ENCODE results near the gene PNKP. TPM values are rescaled to one million over a fixed set of nuclear protein-coding genes. Genes with fewer than 3 reads are reported as not detected.

Gene PNKP
- total RNA-seq, 1 donor from 2014 or later: 83.2 TPM

DNA sequence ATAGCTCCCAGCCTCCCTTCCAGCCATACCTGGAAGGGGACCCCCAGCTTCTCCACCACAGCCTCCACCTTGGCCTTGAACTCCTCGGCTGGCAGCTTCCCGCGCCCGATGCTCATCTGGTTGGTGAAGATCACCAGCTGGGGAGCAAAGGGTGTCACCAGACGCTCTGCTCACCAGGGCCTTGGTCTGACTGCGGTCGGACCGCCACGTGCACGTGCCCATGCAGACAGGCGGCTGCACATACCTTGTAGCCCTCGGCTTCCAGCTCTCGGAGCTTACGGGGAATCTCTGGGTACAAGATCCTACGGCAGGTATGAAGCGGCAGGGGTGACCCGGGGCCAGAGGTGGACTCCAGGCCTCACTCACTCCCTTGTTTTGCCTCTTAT is 3.4 kb downstream of the PNKP start:
- Histone ChIP-seq H3K36me3 (peaks cover 50% of the 10 kb centered on the region), H3K27me3 (no peaks in the 10 kb centered on the region), H3K4me1 (peaks cover 25% of the 10 kb centered on the region), H3K27ac (no peak overlapping the region), H3K9me3 (no peaks in the 10 kb centered on the region), H3K4me3 (no peak overlapping the region)
- DNase-seq: no peak
- ATAC-seq: no peak
- intact Hi-C loops (cut with DNase I): no loop called here
- TF ChIP-seq, protein P1, sequence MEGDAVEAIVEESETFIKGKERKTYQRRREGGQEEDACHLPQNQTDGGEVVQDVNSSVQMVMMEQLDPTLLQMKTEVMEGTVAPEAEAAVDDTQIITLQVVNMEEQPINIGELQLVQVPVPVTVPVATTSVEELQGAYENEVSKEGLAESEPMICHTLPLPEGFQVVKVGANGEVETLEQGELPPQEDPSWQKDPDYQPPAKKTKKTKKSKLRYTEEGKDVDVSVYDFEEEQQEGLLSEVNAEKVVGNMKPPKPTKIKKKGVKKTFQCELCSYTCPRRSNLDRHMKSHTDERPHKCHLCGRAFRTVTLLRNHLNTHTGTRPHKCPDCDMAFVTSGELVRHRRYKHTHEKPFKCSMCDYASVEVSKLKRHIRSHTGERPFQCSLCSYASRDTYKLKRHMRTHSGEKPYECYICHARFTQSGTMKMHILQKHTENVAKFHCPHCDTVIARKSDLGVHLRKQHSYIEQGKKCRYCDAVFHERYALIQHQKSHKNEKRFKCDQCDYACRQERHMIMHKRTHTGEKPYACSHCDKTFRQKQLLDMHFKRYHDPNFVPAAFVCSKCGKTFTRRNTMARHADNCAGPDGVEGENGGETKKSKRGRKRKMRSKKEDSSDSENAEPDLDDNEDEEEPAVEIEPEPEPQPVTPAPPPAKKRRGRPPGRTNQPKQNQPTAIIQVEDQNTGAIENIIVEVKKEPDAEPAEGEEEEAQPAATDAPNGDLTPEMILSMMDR (IDR thresholded peaks at IDR 0.05): no peak

DNA sequence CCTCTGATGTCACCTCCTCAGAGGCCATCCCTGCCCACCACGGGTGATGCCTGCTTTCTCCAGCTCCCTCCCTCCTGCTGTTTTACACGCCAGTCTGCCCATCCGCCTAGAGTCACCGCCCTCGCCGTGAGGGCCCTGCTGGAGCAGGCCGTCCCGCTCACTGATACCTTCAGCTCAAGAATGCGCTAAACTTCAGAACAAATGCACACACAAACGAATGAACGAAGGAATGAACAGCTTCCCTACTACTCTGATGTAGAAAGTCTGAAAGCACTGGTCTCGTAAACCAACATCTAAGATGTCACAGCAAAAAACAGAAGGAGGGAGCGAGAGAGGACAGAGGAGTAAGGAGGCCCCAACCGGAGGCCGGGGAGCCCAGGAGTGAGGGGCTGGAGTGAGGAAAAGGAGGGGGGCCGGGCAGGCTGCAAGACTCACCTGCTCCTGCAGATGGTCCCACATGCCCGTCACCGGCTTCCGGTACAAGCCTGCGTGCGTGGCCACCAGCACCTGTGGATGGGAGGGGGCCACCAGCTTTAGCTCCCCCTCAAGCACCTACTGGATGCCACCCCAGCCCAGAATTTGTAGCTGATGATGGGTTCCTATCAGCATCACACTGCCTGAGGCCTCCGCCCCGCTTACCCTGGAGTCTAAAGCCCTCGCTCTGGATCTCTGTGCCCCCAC is 4.0 kb downstream of the PNKP start:
- H3K27ac ChIP-seq: no peak overlapping the region
- no peaks in the 10 kb centered on the region for H3K27me3 ChIP-seq
- H3K4me1 ChIP-seq: peaks cover 19% of the 10 kb centered on the region
- DNase-seq (no peak), ATAC-seq (no peak)
- H3K4me3 ChIP-seq: no peak overlapping the region
- no peaks in the 10 kb centered on the region for H3K9me3 ChIP-seq
- TF ChIP-seq, protein P1 (IDR thresholded peaks at IDR 0.05): no peak
- intact Hi-C loops (cut with DNase I): no loop called here
- H3K36me3 ChIP-seq: peaks cover 55% of the 10 kb centered on the region

DNA sequence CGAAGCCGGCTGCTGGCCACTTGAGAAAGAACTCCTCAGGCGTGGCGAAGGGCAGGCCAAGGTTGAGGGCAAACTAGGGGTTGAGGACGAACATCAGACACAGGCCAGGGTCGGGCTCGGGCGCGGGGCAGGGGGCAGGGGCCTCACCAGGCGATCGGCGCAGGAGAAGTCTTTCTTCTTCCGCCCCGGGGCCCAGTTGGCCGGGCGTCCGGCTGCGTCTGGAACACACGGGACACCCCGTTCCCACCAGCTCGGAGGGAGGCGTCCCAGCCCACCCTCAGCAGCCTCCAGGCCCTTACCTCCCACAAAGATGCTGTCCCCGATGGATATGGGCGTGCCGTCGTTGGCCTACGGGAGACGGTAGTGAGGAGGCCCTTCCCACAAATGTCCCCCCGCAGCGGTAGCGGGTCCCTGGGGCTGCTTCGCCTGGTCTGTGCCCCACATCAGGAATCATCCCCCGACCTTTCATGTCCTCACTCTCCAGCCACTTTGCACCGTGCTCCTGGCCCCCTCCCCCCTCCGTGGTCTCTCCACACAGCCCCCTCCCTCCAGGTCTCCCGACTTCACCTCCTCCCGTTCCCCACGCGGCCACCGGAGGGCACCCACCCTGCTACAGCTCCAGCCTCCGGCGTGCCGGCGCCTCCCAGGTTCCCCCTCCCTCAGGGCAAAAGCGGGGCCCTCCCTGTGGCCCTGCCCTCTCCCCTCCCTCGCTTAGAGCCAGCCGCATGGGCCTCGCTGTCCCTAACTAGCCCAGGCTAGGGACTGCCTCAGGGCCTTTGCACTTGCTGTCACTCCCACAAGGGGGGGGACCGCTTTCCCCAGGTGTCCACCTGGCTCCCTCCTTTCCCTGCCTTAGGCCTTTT is 4.8 kb downstream of the PNKP start:
- TF ChIP-seq, protein P1 (IDR thresholded peaks at IDR 0.05): no peak
- H3K4me3 ChIP-seq: no peak overlapping the region
- intact Hi-C loops (cut with DNase I): no loop called here
- ATAC-seq: no peak
- peak; percentile 70 for DNase-seq
- peaks cover 63% of the 10 kb centered on the region for H3K36me3 ChIP-seq
- no peaks in the 10 kb centered on the region for H3K27me3 ChIP-seq
- no peak overlapping the region for H3K27ac ChIP-seq
- peaks cover 13% of the 10 kb centered on the region for H3K4me1 ChIP-seq
- H3K9me3 ChIP-seq: no peaks in the 10 kb centered on the region

DNA sequence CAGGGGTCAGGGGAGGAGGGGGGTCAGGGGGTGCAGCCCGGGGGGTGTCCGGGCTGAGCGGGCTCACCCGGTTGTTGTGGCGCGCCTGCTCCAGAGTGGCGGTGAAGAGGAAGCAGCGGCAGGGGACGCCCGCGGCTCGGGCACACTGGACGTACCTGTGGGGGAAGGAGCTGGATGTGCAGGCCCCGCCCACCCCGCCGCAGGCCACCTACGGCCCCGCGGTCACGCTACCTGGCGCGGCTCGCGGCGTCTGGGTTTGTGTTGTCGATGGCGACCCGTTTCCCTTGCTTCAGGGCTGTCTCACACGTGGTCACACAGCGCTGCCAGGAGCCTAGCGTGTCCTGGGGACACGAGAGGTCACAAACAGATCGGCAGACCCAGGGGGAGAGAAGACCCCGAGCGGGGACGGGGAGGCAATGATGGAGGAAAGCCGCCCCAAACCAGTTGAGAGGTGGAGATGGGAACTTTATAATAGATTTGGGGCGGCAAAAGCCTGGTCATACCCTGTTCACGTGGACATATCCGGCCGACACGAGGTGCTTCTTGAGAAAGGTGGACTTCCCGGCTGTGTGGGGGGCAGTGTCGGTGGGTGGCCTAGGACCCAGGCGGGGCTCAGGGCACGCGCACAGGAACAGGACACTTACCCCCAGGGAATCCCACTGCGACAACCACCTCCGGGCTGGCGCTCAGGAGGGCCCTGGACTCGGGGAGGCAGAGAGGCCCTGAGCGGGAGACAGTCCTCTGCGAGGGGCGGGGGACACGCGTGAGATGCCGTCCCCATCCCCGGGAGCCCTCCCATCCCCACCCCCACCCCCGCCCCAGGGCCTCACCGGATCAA is 5.6 kb downstream of the PNKP start:
- no peaks in the 10 kb centered on the region for H3K27me3 ChIP-seq
- DNase-seq (no peak), ATAC-seq (no peak)
- TF ChIP-seq, protein P1 (IDR thresholded peaks at IDR 0.05): no peak
- no peak overlapping the region for H3K4me3 ChIP-seq
- H3K4me1 ChIP-seq: peaks cover 13% of the 10 kb centered on the region
- H3K9me3 ChIP-seq: no peaks in the 10 kb centered on the region
- intact Hi-C loops (cut with DNase I): no loop called here
- H3K36me3 ChIP-seq: peaks cover 71% of the 10 kb centered on the region
- H3K27ac ChIP-seq: no peak overlapping the region

DNA sequence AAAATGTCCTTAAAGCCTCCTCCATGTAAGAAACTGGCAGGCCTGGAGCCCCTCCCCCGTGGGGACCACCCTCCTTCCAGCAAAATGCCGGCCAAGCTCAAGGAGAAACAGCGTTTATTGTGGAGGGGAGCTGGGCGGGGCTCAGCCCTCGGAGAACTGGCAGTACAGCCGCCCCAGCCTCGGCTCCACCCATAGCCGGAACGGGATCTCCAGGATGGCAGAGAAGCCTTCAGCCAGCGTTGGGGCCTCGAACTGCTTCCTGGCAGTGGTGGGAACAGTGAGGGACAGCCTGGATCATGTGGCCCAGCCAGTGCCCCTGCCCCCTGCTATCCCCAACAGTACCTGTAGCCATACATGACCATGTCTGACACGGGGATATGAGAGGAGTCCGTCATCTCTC is 6.3 kb downstream of the PNKP start:
- Histone ChIP-seq H3K9me3 (no peaks in the 10 kb centered on the region), H3K36me3 (peaks cover 72% of the 10 kb centered on the region), H3K27ac (no peak overlapping the region), H3K4me1 (peaks cover 7% of the 10 kb centered on the region), H3K27me3 (no peaks in the 10 kb centered on the region), H3K4me3 (no peak overlapping the region)
- ATAC-seq (no peak), DNase-seq (peak; percentile 72)
- TF ChIP-seq, protein P1 (IDR thresholded peaks at IDR 0.05): no peak
- intact Hi-C loops (cut with DNase I): no loop called here
